Measurements from ENCODE around the gene ADAMTS1. TPM values are rescaled to one million over a fixed set of nuclear protein-coding genes. Genes with fewer than 3 reads are reported as not detected.

ADAMTS1 gene
- total and polyA plus RNA-seq, 2 donors (not counting 3 experiments of a cell fraction or from before 2014, with no cell fraction given): 15.4 to 16.3 TPM

GRCh38 chr21:26834181-26834905, 10.9 kb downstream of the ADAMTS1 start:
- no peak overlapping the region for H3K27ac ChIP-seq (ENCODE audit: insufficient read depth, low read depth, low read length)

More at GRCh38 chr21:26834181-26834905, 10.9 kb downstream of the ADAMTS1 start:
- Histone ChIP-seq H4K20me1 (replicated peaks; ENCODE audit: control insufficient read depth, extremely low read depth, insufficient read depth, low read length) (no peaks in the 10 kb centered on the region), H3K9me3 (replicated peaks; ENCODE audit: control insufficient read depth, insufficient read depth, low read length) (no peaks in the 10 kb centered on the region), H3K4me1 (ENCODE audit: control insufficient read depth, extremely low read depth, insufficient read depth, low read length) (no peaks in the 10 kb centered on the region), H3K79me2 (ENCODE audit: control insufficient read depth, insufficient read depth, low read length) (no peaks in the 10 kb centered on the region), H3K4me2 (ENCODE audit: insufficient read depth, low read length) (no peak overlapping the region), H3K9ac (replicated peaks; ENCODE audit: extremely low read depth, insufficient read depth, low read length) (no peak overlapping the region), H3K4me3 (replicated peaks in 1 of 3; ENCODE audit: insufficient read depth in 1 of 3, low read depth in 1 of 3, low read length in 3 of 3) (no peak overlapping the region), H3K36me3 (ENCODE audit: control insufficient read depth in 2 of 2, extremely low read depth in 1 of 2, insufficient read depth in 2 of 2, low read length in 2 of 2) (peaks cover 2% of the 10 kb centered on the region in 2 experiments), H3K27me3 (ENCODE audit: control insufficient read depth in 2 of 2, insufficient read depth in 2 of 2, low read length in 2 of 2) (peaks cover 3 to 8% of the 10 kb centered on the region in 2 experiments), H2AFZ (ENCODE audit: low read depth, low read length) (no peak overlapping the region), H3K9me1 (replicated peaks; ENCODE audit: control insufficient read depth, extremely low read depth, insufficient read depth, low read length) (no peaks in the 10 kb centered on the region)
- dilution Hi-C loops (cut with MboI; ENCODE audit: extremely low pct_ligation_motif_present, low sequenced_read_pairs) (no loop called here), intact Hi-C loops (cut with micrococcal nuclease) (no loop called here)
- TF ChIP-seq EZH2 (IDR thresholded peaks at IDR 0.05; ENCODE audit: borderline replicate concordance, low read depth, low read length, severe bottlenecking): no peak
- no peak for TF ChIP-seq MYC (IDR thresholded peaks at IDR 0.05; ENCODE audit: low read depth, low read length)
- TF ChIP-seq CTCF (IDR thresholded peaks at IDR 0.05; ENCODE audit: extremely low read depth in 1 of 2, insufficient read depth in 1 of 2, low read depth in 1 of 2, low read length in 2 of 2): peak in 1 of 2 donors; percentile 7
- no peak for TF ChIP-seq MAX (IDR thresholded peaks at IDR 0.05; ENCODE audit: insufficient read depth, insufficient read length)
- CTCF ChIA-PET: interaction anchor here (1.0 to 2.0 kb wide), 7 partner anchors 9 to 1911 kb away, joined by 3 to 17 read pairs (median 6); no protein-coding TSS in a partner anchor
- BruUV-seq (replicated peaks): no TSS peak
- FAIRE-seq: no peak
- no peak for DNase-seq (ENCODE audit: low read depth, low spot score)
- POLR2A ChIA-PET: no interaction called here

Measured in endothelial cell of umbilical vein (primary cell).